SIG-M5 treated with dmso at 0.1 percent for 504 hours (cell line): ENCODE measurements around the gene NOC2L.
A peak's percentile ranks its signal among the peaks of the same experiment; 100 is the strongest.

Experiments
- DNase-seq: peaks from one replicate; lab custom pipeline; 2025; ENCODE audit not compliant: unreplicated experiment; lab: John Stamatoyannopoulos, UW

NOC2L gene

GRCh38 chr1:942864-943533 lies 16.1 kb downstream of the NOC2L start:
- no peak for DNase-seq

- no peak for DNase-seq
Measured at GRCh38 chr1:942411-942821, 16.6 kb downstream of the NOC2L start.

- peak; percentile 28 for DNase-seq
Measured at GRCh38 chr1:941588-942383, 17.3 kb downstream of the NOC2L start.

- no peak for DNase-seq
Measured at GRCh38 chr1:941015-941587, 18.0 kb downstream of the NOC2L start.

GRCh38 chr1:940107-941014 lies 18.7 kb downstream of the NOC2L start:
- DNase-seq, result no peak

- no peak for DNase-seq
Measured at GRCh38 chr1:939511-940106, 19.4 kb downstream of the NOC2L start.

GRCh38 chr1:938711-939489 lies 20.2 kb downstream of the NOC2L start:
- DNase-seq, result no peak

- DNase-seq, result no peak
Measured at GRCh38 chr1:938088-938683, 20.9 kb downstream of the NOC2L start.

- DNase-seq, result no peak
Measured at GRCh38 chr1:937521-937920, 21.5 kb downstream of the NOC2L start.

- DNase-seq, result no peak
Measured at GRCh38 chr1:936348-937264, 22.4 kb downstream of the NOC2L start.

GRCh38 chr1:935751-936231 lies 23.3 kb downstream of the NOC2L start:
- DNase-seq, result no peak

- DNase-seq, result no peak
Measured at GRCh38 chr1:934991-935750, 23.9 kb downstream of the NOC2L start.

GRCh38 chr1:933603-933940 lies 25.5 kb downstream of the NOC2L start:
- no peak for DNase-seq

- no peak for DNase-seq
Measured at GRCh38 chr1:932776-933602, 26.1 kb downstream of the NOC2L start.

- DNase-seq, result no peak
Measured at GRCh38 chr1:932173-932510, 26.9 kb downstream of the NOC2L start.

GRCh38 chr1:931380-932172 lies 27.5 kb downstream of the NOC2L start:
- DNase-seq, result no peak
